ENCODE results near the gene SORCS1.

Gene SORCS1

GRCh38 chr10:106897719-106898118 is 266.8 kb downstream of the SORCS1 start:
- no peak for DNase-seq (ENCODE audit: low spot score)

- DNase-seq (ENCODE audit: low spot score) = no peak
Measured at GRCh38 chr10:106894692-106895091, 269.8 kb downstream of the SORCS1 start.

GRCh38 chr10:106877574-106877973 is 286.9 kb downstream of the SORCS1 start:
- DNase-seq (ENCODE audit: low spot score) = no peak

- no peak for DNase-seq (ENCODE audit: low spot score)
Measured at GRCh38 chr10:106874604-106874889, 290.0 kb downstream of the SORCS1 start.

- no peak for DNase-seq (ENCODE audit: low spot score)
Measured at GRCh38 chr10:106873770-106874603, 290.5 kb downstream of the SORCS1 start.

GRCh38 chr10:106872176-106872575 is 292.3 kb downstream of the SORCS1 start:
- no peak for DNase-seq (ENCODE audit: low spot score)

- DNase-seq (ENCODE audit: low spot score) = no peak
Measured at GRCh38 chr10:106866244-106866845, 298.2 kb downstream of the SORCS1 start.

GRCh38 chr10:106864031-106864430 is 300.5 kb downstream of the SORCS1 start:
- no peak for DNase-seq (ENCODE audit: low spot score)

GRCh38 chr10:106863549-106863948 is 301.0 kb downstream of the SORCS1 start:
- no peak for DNase-seq (ENCODE audit: low spot score)

- DNase-seq (ENCODE audit: low spot score) = no peak
Measured at GRCh38 chr10:106859892-106860652, 304.4 kb downstream of the SORCS1 start.

GRCh38 chr10:106857728-106858127 is 306.8 kb downstream of the SORCS1 start:
- DNase-seq (ENCODE audit: low spot score) = no peak

GRCh38 chr10:106857213-106857612 is 307.3 kb downstream of the SORCS1 start:
- DNase-seq (ENCODE audit: low spot score) = no peak

- DNase-seq (ENCODE audit: low spot score) = no peak
Measured at GRCh38 chr10:106836933-106837663, 327.4 kb downstream of the SORCS1 start.

- no peak for DNase-seq (ENCODE audit: low spot score)
Measured at GRCh38 chr10:106832846-106833245, 331.7 kb downstream of the SORCS1 start.

GRCh38 chr10:106830471-106830870 is 334.0 kb downstream of the SORCS1 start:
- DNase-seq (ENCODE audit: low spot score) = no peak

GRCh38 chr10:106830006-106830405 is 334.5 kb downstream of the SORCS1 start:
- no peak for DNase-seq (ENCODE audit: low spot score)

- DNase-seq (ENCODE audit: low spot score) = no peak
Measured at GRCh38 chr10:106826716-106827115, 337.8 kb downstream of the SORCS1 start.

- no peak for DNase-seq (ENCODE audit: low spot score)
Measured at GRCh38 chr10:106825576-106826364, 338.7 kb downstream of the SORCS1 start.

GRCh38 chr10:106820579-106820978 is 343.9 kb downstream of the SORCS1 start:
- no peak for DNase-seq (ENCODE audit: low spot score)

- DNase-seq (ENCODE audit: low spot score) = no peak
Measured at GRCh38 chr10:106819490-106819889, 345.0 kb downstream of the SORCS1 start.

GRCh38 chr10:106816318-106817085 is 348.0 kb downstream of the SORCS1 start:
- no peak for DNase-seq (ENCODE audit: low spot score)

Measured in AG20443 (cell line).